SK-N-SH (cell line): Measurements from ENCODE around the gene PSMD4.

Experiments
- CTCF ChIP-seq: fragments of 200-600 bp; sonication (generic); IDR thresholded peaks from 2 replicates; pipeline ENCODE4 v1.6.1; 2017; ENCODE audit warnings: antibody characterized with exemption, mild to moderate bottlenecking, moderate library complexity
- FOSL2 ChIP-seq: IDR thresholded peaks from 2 replicates; pipeline ENCODE4 v1.4.0; 2012; ENCODE audit warnings: low read depth, mild to moderate bottlenecking, moderate library complexity, borderline replicate concordance
- POLR2AphosphoS5 ChIP-seq: IDR thresholded peaks from 2 replicates; pipeline ENCODE4 v1.6.1; 2012; ENCODE audit warnings: low read depth, low read length
- TAF1 ChIP-seq: IDR thresholded peaks from 2 replicates; pipeline ENCODE4 v1.6.1; 2012; ENCODE audit warnings: low read depth, mild to moderate bottlenecking, low read length, moderate library complexity, borderline replicate concordance
- YY1 ChIP-seq: IDR thresholded peaks from 2 replicates; pipeline ENCODE4 v1.4.0; 2012; ENCODE audit warnings: low read depth, mild to moderate bottlenecking
- TF ChIP-seq, protein P1 (sequence below): IDR thresholded peaks from 2 replicates; pipeline ENCODE4 v1.6.1; 2012; ENCODE audit warnings: mild to moderate bottlenecking, low read depth, low read length, moderate library complexity

- TF ChIP-seq CTCF (no peak), FOSL2 (no peak), YY1 (no peak), POLR2AphosphoS5 (no peak), TAF1 (no peak)
- TF ChIP-seq, protein P1, sequence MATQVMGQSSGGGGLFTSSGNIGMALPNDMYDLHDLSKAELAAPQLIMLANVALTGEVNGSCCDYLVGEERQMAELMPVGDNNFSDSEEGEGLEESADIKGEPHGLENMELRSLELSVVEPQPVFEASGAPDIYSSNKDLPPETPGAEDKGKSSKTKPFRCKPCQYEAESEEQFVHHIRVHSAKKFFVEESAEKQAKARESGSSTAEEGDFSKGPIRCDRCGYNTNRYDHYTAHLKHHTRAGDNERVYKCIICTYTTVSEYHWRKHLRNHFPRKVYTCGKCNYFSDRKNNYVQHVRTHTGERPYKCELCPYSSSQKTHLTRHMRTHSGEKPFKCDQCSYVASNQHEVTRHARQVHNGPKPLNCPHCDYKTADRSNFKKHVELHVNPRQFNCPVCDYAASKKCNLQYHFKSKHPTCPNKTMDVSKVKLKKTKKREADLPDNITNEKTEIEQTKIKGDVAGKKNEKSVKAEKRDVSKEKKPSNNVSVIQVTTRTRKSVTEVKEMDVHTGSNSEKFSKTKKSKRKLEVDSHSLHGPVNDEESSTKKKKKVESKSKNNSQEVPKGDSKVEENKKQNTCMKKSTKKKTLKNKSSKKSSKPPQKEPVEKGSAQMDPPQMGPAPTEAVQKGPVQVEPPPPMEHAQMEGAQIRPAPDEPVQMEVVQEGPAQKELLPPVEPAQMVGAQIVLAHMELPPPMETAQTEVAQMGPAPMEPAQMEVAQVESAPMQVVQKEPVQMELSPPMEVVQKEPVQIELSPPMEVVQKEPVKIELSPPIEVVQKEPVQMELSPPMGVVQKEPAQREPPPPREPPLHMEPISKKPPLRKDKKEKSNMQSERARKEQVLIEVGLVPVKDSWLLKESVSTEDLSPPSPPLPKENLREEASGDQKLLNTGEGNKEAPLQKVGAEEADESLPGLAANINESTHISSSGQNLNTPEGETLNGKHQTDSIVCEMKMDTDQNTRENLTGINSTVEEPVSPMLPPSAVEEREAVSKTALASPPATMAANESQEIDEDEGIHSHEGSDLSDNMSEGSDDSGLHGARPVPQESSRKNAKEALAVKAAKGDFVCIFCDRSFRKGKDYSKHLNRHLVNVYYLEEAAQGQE = no peak
Observed at GRCh38 chr1:151294742-151295462, 40.4 kb downstream of the PSMD4 start.
